Endodermal cell (in vitro differentiated cells): ENCODE measurements around the gene PCDHA4. TPM values are rescaled to one million over a fixed set of nuclear protein-coding genes. Genes with fewer than 3 reads are reported as not detected.
"Not testable (repeated sequence)": the region's sequence is repeated elsewhere in the genome, so short reads cannot be mapped to it uniquely, and the experiment has no call there.

Experiments used
- DNase-seq: peaks from one replicate; pipeline ENCODE4 v3.0.0-alpha.2; 2017
- H3K27ac ChIP-seq: 2 replicates; pipeline ENCODE4 v1.5.1; 2013; ENCODE audit warnings: mild to moderate bottlenecking, low read depth, low read length, moderate library complexity
- H3K27me3 ChIP-seq: 2 replicates; pipeline ENCODE4 v1.6.1; 2013; ENCODE audit warnings: mild to moderate bottlenecking, low read length, moderate library complexity; ENCODE audit not compliant: insufficient read depth, control insufficient read depth, poor library complexity, severe bottlenecking
- H3K36me3 ChIP-seq: 2 replicates; pipeline ENCODE4 v1.7.0; 2013; ENCODE audit warnings: mild to moderate bottlenecking, low read length, moderate library complexity; ENCODE audit not compliant: control insufficient read depth, insufficient read depth
- H3K4me1 ChIP-seq: one replicate; pipeline ENCODE4 v1.7.0; 2013; ENCODE audit warnings: low read length; ENCODE audit not compliant: control insufficient read depth, insufficient read depth
- H3K4me3 ChIP-seq: 2 replicates; pipeline ENCODE4 v1.5.1; 2013; ENCODE audit warnings: mild to moderate bottlenecking, low read length, moderate library complexity
- H3K9ac ChIP-seq: 2 replicates; pipeline ENCODE4 v1.6.1; 2013; ENCODE audit warnings: mild to moderate bottlenecking, low read length, moderate library complexity; ENCODE audit not compliant: poor library complexity, severe bottlenecking; ENCODE audit errors: extremely low read depth
- H3K9me3 ChIP-seq: 2 replicates; pipeline ENCODE4 v1.6.1; 2013; ENCODE audit warnings: mild to moderate bottlenecking, low read length, moderate library complexity; ENCODE audit not compliant: control insufficient read depth
- H3K27ac Mint-ChIP-seq: 2 replicates; pipeline ENCODE4 v1.8.0; 2020; ENCODE audit warnings: mixed read lengths
- H3K27me3 Mint-ChIP-seq: 2 replicates; pipeline ENCODE4 v1.8.0; 2021; ENCODE audit warnings: mild to moderate bottlenecking, mixed read lengths; ENCODE audit not compliant: insufficient read depth
- H3K36me3 Mint-ChIP-seq: 2 replicates; pipeline ENCODE4 v1.8.0; 2020; ENCODE audit warnings: low read depth, mixed read lengths
- H3K4me1 Mint-ChIP-seq: 2 replicates; pipeline ENCODE4 v1.8.0; 2020; ENCODE audit warnings: mixed read lengths
- H3K4me3 Mint-ChIP-seq: 2 replicates; pipeline ENCODE4 v1.8.0; 2020; ENCODE audit warnings: mild to moderate bottlenecking, moderate library complexity, mixed read lengths
- H3K9me3 Mint-ChIP-seq: 2 replicates; pipeline ENCODE4 v1.8.0; 2020; ENCODE audit warnings: mild to moderate bottlenecking, mixed read lengths
- CTCF ChIP-seq: fragments of 200-600 bp; sonication (generic); conservative IDR thresholded peaks from 2 replicates; pipeline ENCODE4 v1.5.0; 2021; ENCODE audit warnings: antibody characterized with exemption, mild to moderate bottlenecking
- WGBS, 2 experiments: methylation state at CpG; one replicate each; pipeline versions ENCODE4 v1.1.5 to v1.1.7; 2013; ENCODE audit warnings: missing lambda C conversion rate in 2 of 2, mixed read lengths in 1 of 2; ENCODE audit not compliant: insufficient coverage in 1 of 2, insufficient read length in 1 of 2; 5-methylcytosine and 5-hydroxymethylcytosine counted together
- total RNA-seq, 2 donors: library from RNA; stranded (reverse); fragmentation: NEBNext Ultra II Directional in 1 of 2; extraction: Animal tissue kit (Norgen Biotek cat#: 25700) in 1 of 2; gene quantifications; 2 replicates in 1 of 2; 3 replicates in 1 of 2; pipeline ENCODE4 v1.2.1, GENCODE V29; 2021

Gene PCDHA4
- total RNA-seq, 2 donors from 2014 or later: 5.6 to 6.3 TPM

DNA sequence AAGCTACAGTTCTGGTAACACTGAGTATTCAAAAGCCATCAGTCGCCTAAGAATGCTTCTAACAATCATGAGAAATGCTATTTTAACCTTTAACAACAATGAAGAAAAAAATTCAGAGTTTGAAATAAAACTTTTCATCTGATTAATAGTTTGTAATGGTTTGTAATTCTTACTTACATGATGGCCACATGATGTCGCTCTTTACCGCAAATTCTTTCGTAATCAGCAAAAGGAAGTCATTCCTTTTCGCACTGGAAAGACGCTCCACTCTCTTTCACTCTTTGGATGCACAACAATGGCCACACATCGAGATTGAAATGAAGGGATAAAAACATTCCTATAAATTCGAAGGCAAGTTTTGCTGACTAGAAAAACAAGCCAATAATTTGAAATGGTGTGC, 27.1 kb downstream of the PCDHA4 start, which contains the start of gene PCDHA7:
PCDHA7 (plus strand) TSS at position 277 of the 400 bp plus-strand sequence; CDS start at position 392, 115 bp downstream.
- Histone ChIP-seq H3K27ac (no peak within 1 kb of the TSS), H3K36me3 (no peaks in the 10 kb centered on the region), H3K4me3 (no peak within 1 kb of the TSS), H3K9me3 (no peaks in the 10 kb centered on the region), H3K9ac (no peak within 1 kb of the TSS), H3K4me1 (no peaks in the 10 kb centered on the region), H3K27me3 (no peaks in the 10 kb centered on the region)
- Mint-ChIP-seq H3K4me3 (peak within 1 kb of the TSS; percentile 95), H3K27me3 (no peaks in the 10 kb centered on the region), H3K27ac (peak within 1 kb of the TSS; percentile 96), H3K9me3 (peaks cover 13% of the 10 kb centered on the region), H3K36me3 (peaks cover 22% of the 10 kb centered on the region), H3K4me1 (peaks cover 8% of the 10 kb centered on the region)
- DNase-seq: no peak
- TF ChIP-seq CTCF: peak; percentile 72
- 87 to 88% methylated on average over 7 to 8 of the region's 8 CpGs for WGBS, 2 experiments

- H3K9me3 ChIP-seq, H3K4me1 Mint-ChIP-seq, H3K9me3 Mint-ChIP-seq, H3K36me3 ChIP-seq, DNase-seq, H3K27ac ChIP-seq, H3K27me3 Mint-ChIP-seq, H3K9ac ChIP-seq, H3K4me1 ChIP-seq, H3K27me3 ChIP-seq, H3K4me3 ChIP-seq: not testable (repeated sequence)
- H3K4me3 Mint-ChIP-seq: peak overlapping the region; percentile 95
- peak overlapping the region; percentile 96 for H3K27ac Mint-ChIP-seq
- 95 to 98% methylated on average over 16 to 23 of the region's 38 CpGs for WGBS, 2 experiments
- H3K36me3 Mint-ChIP-seq: peaks cover 17% of the 10 kb centered on the region
Measured at GRCh38 chr5:140834439-140835008, 27.7 kb downstream of the PCDHA4 start.

- no peak overlapping the region for H3K4me3 ChIP-seq
- H3K36me3 Mint-ChIP-seq: peaks cover 14% of the 10 kb centered on the region
- H3K4me1 Mint-ChIP-seq: peaks cover 8% of the 10 kb centered on the region
- H3K9ac ChIP-seq: no peak overlapping the region
- H3K9me3 ChIP-seq: no peaks in the 10 kb centered on the region
- H3K4me1 ChIP-seq: no peaks in the 10 kb centered on the region
- no peak overlapping the region for H3K4me3 Mint-ChIP-seq
- H3K27ac ChIP-seq: no peak overlapping the region
- no peaks in the 10 kb centered on the region for H3K36me3 ChIP-seq
- H3K27ac Mint-ChIP-seq: no peak overlapping the region
- no peak for DNase-seq
- H3K27me3 Mint-ChIP-seq: no peaks in the 10 kb centered on the region
- H3K9me3 Mint-ChIP-seq: peaks cover 10% of the 10 kb centered on the region
- H3K27me3 ChIP-seq: no peaks in the 10 kb centered on the region
- TF ChIP-seq CTCF: no peak
- 96 to 97% methylated on average over 75 to 103 of the region's 103 CpGs for WGBS, 2 experiments
Measured at GRCh38 chr5:140835622-140836510, 29.0 kb downstream of the PCDHA4 start.
